NCI-H1105 (cell line): ENCODE measurements around the gene PTPN3.
A peak's percentile ranks its signal among the peaks of the same experiment; 100 is the strongest.
"Not testable (repeated sequence)": the region's sequence is repeated elsewhere in the genome, so short reads cannot be mapped to it uniquely, and the experiment has no call there.

ENCODE experiments used
- DNase-seq: peaks from one replicate; lab custom pipeline; 2025; lab: John Stamatoyannopoulos, UW

Gene PTPN3

GRCh38 chr9:109498195-109499092, at the start of gene PTPN3:
PTPN3 (minus strand) TSS chr9:109498307; CDS start chr9:109463434, 34,873 bp downstream.
- peak; percentile 35 for DNase-seq

- DNase-seq = not testable (repeated sequence)
These were observed 46.8 kb upstream of the PTPN3 start for GRCh38 chr9:109544954-109545353.

- no peak for DNase-seq
These were observed 44.8 kb upstream of the PTPN3 start for GRCh38 chr9:109542922-109543321.

GRCh38 chr9:109538346-109538745, 40.2 kb upstream of the PTPN3 start:
- no peak for DNase-seq

- DNase-seq = peak; percentile 21
These were observed 39.2 kb upstream of the PTPN3 start for GRCh38 chr9:109537288-109537687.

- peak; percentile 4 for DNase-seq
These were observed 38.8 kb upstream of the PTPN3 start for GRCh38 chr9:109536859-109537258.

- DNase-seq = no peak
These were observed 37.3 kb upstream of the PTPN3 start for GRCh38 chr9:109535365-109535764.

GRCh38 chr9:109534151-109534550, 36.0 kb upstream of the PTPN3 start:
- no peak for DNase-seq

- not testable (repeated sequence) for DNase-seq
These were observed 34.5 kb upstream of the PTPN3 start for GRCh38 chr9:109532652-109533051.

- no peak for DNase-seq
These were observed 24.0 kb upstream of the PTPN3 start for GRCh38 chr9:109522106-109522505.

- DNase-seq = peak; percentile 60
These were observed 22.5 kb upstream of the PTPN3 start for GRCh38 chr9:109520475-109521132.

- no peak for DNase-seq
These were observed 21.3 kb upstream of the PTPN3 start for GRCh38 chr9:109519366-109519765.

- DNase-seq = no peak
These were observed 20.7 kb upstream of the PTPN3 start for GRCh38 chr9:109518621-109519335.

- DNase-seq = no peak
These were observed 19.8 kb upstream of the PTPN3 start for GRCh38 chr9:109517901-109518377.

GRCh38 chr9:109513871-109514270, 15.8 kb upstream of the PTPN3 start:
- no peak for DNase-seq

- DNase-seq = no peak
These were observed 14.2 kb upstream of the PTPN3 start for GRCh38 chr9:109512170-109512756.

- no peak for DNase-seq
These were observed 12.4 kb upstream of the PTPN3 start for GRCh38 chr9:109510506-109510905.

- not testable (repeated sequence) for DNase-seq
These were observed 11.9 kb upstream of the PTPN3 start for GRCh38 chr9:109510042-109510441.

GRCh38 chr9:109509611-109510010, 11.5 kb upstream of the PTPN3 start:
- no peak for DNase-seq

- no peak for DNase-seq
These were observed 9.3 kb upstream of the PTPN3 start for GRCh38 chr9:109507421-109507838.

- DNase-seq = no peak
These were observed 8.1 kb upstream of the PTPN3 start for GRCh38 chr9:109506097-109506712.

- no peak for DNase-seq
These were observed 6.6 kb upstream of the PTPN3 start for GRCh38 chr9:109504689-109505088.
